Activated CD8-positive, alpha-beta memory T cell treated with anti-CD3 and anti-CD28 coated beads, Interleukin-2, amount 50 U/mL, for 24 hours (primary cell): Measurements from ENCODE around the gene LMX1A.

Experiments
- DNase-seq: peaks from one replicate; pipeline ENCODE4 v3.0.0-alpha.2; 2020; ENCODE audit errors: extremely low read depth

The LMX1A gene

GRCh38 chr1:165325460-165326203, 30.9 kb downstream of the LMX1A start:
- DNase-seq = no peak

DNA sequence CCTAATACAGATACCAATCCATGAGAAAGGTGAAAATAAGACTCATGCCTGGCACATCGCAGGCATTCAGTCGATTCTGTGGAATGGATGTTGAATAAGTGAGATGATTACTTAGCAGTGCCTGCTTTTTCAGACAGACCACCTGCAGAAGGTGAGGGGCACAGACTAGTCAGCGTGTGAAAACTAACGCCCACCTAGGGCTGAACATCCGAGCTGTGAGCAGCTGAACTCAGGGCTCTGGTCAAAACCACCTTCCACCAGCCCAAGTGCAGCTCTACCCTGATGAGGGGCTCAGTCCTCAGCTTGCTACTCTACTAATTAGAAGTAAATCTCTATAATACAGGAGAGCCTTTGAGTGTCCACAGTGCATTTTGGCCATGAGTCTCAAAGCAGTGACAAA, 32.5 kb downstream of the LMX1A start:
- no peak for DNase-seq

GRCh38 chr1:165317612-165318011, 38.9 kb downstream of the LMX1A start:
- DNase-seq = no peak

GRCh38 chr1:165316153-165316772, 40.3 kb downstream of the LMX1A start:
- DNase-seq = no peak

DNA sequence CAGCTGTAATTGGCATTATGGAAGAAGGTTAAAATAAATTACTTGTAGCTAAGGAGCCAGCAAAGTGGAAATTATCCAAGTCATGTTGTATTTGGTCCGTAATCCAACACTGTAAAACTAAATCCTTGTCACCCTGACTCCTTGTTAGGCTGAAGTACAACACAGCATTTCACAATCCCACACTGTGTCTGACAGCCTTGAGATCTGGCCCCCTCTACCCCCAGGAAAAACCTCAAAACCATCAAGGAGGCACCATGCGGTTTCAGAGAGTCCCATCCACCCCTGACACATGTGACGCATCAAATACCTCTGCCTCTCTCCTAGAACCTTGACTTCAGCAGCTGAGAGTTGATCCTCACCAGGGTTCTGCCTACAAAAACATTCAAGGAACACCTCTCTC, 41.0 kb downstream of the LMX1A start:
- DNase-seq = no peak

DNA sequence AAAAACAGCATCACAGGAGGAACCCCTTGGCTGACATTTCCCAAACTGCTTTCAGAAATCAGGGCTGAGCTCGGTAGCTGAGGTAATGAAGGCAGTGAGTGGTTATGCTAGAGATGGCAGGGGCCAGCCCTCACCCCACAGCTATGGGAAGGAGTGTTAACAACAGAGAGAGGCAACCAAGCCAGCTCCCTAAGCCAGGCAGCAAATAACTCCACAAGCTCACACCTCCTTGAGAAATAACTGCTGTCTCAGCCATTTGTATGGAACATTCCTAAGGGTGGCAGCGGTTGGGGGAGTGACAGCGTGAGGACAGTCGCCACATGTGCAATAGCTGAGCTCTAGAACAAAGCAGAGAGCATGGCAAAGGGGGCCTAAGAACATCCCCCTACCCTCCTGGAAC, 42.6 kb downstream of the LMX1A start:
- no peak for DNase-seq

DNA sequence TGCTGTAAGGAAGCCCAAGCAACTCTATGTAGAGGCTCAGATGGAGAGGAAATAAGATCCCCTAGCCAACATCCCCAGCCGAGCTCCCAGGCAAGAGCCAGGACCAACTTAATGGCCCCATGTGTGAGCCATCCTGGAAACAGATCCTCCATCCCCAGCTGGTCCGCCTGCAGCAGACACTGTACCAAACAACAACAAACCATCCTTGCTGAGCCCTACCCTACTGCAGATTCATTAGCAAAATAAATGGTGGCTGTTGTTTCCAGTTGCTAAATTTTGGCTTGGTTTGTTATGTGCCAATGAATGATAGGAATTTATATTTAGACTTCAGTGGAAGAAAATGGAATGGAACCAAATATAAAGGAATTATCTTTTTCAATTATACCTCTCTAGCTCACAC, 43.9 kb downstream of the LMX1A start:
- DNase-seq = no peak

DNA sequence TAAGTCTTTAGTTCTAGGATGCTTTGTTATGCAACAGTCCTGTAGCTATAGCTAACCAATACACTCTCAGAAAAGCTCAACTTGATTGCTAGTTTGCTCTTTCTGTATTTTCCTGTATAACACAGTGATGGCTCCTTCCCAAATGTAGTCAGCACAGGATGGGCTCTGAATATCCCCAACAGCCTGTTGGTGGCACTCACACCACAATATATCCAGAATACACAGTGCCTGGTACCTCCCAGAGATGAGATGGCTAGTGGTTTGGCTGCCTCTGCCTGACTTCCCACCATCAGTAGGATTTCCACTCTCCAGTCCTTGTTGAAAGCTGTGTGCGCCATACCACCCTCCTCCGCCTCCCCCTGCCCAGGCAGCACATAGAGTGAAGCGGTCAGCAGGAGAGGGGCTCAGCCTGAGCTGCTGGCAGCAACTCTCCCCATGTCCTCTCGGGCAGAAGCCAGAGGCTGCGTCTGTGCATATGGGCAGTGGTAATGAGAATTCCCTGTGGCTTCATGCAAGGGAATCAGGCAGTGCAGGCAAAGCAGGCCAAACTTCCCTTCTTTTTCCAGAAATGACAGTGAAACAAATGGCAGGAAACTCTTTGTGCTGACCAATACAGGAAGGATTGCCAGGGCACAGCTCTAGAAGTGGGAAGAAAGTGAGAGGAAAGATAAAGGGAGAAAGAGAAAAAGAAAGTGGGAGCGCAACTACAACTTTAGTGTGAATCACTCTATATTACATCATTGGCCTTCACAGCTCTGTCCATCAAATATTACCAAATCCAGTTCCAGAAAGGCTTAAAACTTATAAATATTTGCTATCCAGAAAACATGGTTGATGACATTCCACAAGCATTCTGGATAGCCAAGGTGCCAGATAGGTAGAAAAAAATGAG, 49.7 kb downstream of the LMX1A start:
- no peak for DNase-seq

DNA sequence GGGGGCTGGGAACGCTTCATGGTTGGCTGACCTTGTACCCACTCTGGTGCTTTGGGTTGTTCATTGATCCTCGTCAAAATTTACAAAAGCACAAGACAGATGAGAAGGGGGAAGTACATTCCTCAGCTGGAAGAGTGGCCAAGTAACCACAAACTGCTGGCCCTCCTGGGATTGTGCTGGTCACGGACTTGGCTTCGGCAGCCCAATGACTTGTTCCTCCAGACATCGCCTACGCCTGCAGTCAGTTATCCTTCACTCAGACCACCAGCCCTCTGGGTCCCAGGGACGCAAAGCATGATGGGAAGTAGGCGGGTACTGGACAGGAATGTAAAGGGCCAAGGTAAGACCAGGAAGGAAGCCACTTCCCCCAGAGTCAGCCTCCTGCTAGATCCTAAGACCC, 53.1 kb downstream of the LMX1A start:
- DNase-seq = no peak

DNA sequence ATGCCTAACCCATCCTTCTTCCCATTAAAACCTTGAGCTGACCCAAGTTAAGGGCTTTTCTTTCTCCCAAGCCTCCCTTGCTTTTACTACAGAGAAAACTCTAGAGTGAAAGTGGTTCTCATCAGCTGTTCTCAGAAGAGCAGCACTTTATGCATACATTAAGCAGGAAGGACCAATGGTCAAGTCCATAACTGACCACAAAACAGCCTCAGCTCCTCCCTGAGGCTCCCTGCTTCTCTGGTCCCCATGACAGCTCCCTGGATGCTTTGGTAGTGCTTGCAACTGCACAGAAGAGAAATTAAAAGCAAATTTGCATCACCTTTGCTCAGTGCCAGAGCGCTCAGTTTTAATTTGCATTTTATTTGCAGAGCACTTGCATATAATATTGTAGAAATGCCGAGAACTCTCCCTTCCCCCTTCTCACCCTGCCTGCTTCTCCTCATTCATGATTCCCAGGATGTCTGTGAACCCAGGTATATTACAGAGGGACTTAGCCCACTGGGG, 56.1 kb downstream of the LMX1A start:
- DNase-seq = no peak

DNA sequence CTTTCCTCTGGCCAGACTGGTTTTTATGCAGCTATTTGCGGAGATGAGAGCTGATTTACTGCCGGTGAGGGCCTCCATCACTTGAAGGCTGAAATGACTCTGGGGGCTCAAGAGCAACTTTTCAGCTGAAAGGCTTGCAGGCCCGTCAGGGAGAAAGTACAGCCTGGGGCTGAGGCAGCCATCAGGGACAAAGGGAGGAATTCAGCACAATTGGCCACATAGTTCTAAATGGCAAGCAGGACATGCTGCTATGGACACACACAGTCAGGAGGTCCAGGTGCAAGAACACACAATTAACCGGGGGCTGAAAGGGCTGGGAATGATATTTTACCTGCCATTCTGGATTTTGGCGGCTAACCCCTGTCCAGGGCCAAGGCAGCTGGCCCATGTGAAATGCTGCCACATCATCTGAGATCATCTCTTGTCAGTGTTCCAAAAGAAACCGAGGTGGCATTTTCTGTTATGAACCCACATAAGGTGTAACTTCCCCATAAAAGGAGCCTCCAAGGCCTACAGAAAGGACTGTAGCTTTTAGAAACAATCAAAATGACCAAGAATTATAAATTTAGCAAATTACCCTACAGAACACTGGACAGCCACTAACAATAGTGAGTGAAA, 58.2 kb downstream of the LMX1A start:
- DNase-seq = no peak

- DNase-seq = no peak
Measured at GRCh38 chr1:165296205-165296604, 60.3 kb downstream of the LMX1A start.

GRCh38 chr1:165290148-165290547, 66.4 kb downstream of the LMX1A start:
- no peak for DNase-seq

DNA sequence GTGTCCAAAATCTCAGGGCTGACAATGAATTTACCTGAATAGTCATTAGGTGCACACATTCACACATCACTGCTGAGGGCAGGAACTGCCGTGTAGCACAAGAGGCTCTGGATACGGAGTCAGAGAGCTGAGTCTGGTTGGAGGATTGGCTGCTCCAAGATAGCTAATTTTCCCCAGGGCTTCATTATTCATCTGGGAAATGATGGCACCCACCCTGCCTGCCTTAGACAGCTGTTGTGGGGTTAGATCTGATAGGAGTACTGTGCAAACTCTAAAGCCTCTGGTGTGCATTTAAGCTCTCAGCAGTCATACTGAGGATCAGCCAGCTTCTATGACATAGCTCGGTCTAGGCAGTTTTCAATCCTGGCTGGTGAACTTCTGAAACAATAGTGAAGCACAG, 67.0 kb downstream of the LMX1A start:
- no peak for DNase-seq

DNA sequence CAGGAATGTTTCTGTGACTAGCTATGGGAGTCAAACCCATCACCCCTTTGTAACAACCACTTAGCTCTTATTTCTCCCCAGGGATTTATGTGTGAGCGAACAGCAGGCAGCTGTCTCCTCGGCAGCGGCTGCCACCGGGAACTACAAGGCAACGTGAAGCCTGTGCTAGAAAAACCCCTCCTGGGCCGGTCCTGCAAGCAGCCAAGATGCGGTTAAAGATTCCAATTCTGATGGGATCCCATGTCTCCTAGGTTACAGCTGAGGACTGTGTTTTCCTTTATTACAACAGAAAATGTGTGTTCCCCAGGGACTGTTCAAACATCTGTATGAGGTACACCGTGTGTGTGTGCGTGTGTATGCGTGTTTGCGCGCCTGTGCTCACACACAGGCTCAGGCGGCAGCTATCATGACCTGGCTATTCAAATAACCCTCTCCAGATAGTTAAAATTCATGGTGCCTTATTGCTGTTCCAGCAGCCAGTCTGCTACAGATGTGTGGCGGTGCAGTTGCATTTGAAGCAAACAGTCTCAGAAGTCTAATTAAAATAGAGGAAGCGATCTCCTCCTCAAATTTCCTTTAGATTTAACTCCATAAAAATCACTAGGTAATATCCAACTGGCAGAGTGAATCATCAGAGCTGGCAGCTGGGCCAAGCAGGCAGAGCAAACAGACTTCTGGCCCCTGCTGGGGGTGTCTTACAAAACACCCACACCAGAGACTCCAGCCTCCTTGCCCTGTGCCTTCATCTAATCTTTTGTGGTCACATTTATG, 68.0 kb downstream of the LMX1A start:
- DNase-seq = no peak

- no peak for DNase-seq
Measured at GRCh38 chr1:165287781-165288180, 68.7 kb downstream of the LMX1A start.

DNA sequence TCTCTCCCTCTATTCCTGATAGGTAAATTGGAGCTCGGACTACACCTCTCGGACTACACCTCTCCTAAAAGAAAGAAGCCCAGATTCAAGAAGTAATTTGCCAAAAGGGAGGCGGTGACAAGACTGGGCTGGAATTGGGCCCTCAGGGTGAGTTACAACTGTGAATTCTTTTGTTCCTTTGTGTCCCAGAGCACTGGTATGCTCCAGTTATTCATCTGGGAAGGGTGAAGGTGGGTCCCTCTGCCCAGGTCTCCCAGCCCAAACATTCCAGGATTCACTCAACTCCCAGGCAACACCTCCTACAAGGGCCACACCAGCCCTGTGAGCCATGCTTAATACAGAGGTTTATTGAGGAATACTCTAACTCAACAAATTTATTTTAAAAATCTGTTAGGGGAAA, 69.2 kb downstream of the LMX1A start:
- DNase-seq = no peak

- no peak for DNase-seq
Measured at GRCh38 chr1:165284454-165284853, 72.1 kb downstream of the LMX1A start.

GRCh38 chr1:165281207-165281901, 75.2 kb downstream of the LMX1A start:
- no peak for DNase-seq

DNA sequence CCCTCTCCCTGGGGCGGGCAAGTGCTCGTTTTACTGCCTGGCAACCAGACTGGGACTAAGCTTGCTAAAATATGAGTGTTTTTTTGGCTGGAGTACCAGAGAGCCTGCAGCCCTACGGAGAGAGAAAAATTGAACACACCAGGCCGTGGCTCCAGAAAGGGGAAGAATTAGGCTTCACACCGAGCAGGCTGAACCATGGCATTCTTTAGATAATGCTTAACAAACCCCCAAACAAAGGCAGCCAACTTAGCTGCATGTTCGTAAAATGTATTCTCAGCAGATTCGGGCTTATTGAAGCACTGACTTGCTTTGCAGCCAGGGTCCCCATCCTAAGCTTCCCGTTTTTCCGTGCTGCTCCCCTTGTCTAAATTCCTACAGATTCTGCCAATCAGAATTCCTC, 76.6 kb downstream of the LMX1A start:
- DNase-seq = no peak

- DNase-seq = no peak
Measured at GRCh38 chr1:165276314-165276713, 80.2 kb downstream of the LMX1A start.
